ENCODE measurements around the gene MAP2K1.
"Not testable (repeated sequence)": the region's sequence is repeated elsewhere in the genome, so short reads cannot be mapped to it uniquely, and the experiment has no call there.

The MAP2K1 gene

DNA sequence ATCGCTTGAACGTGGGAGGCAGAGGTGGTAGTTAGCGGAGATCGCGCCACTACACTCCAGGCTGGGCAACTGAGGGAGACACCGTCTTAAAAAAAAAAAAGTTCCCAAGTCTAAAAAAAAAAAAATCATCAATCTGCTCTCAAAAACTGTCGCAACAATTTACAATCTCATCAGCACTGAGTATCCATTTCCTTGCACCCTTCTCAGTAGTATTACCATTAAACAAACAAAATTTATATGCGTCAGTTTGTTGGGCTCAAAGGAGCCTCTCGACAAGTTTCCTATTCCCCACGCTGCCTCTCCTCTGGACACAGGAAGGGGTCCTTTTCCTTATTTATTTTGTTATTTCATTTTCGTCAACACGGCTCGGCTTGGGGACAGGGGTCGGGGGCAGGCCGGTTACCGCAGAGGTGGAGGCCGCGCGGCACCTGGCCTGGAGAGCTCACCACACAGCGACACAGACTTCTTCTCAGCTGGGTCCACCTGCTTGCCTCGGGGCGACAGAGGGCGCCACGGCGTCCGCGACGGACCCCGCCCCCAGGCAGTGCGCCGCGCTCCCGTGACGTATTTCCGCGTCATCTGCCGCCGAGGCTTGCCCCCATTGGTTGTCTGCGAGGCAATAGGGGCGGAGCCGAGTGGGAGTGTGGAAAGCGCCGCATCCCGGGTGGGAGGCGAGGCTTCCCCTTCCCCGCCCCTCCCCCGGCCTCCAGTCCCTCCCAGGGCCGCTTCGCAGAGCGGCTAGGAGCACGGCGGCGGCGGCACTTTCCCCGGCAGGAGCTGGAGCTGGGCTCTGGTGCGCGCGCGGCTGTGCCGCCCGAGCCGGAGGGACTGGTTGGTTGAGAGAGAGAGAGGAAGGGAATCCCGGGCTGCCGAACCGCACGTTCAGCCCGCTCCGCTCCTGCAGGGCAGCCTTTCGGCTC is at the start of gene MAP2K1:
Gene MAP2K1, plus strand, starts transcription at position 709 of the 920 bp plus-strand sequence. CDS start 436 bp downstream, outside the sequence.
- peak; percentile 98 for DNase-seq (ENCODE audit: low read depth)

DNA sequence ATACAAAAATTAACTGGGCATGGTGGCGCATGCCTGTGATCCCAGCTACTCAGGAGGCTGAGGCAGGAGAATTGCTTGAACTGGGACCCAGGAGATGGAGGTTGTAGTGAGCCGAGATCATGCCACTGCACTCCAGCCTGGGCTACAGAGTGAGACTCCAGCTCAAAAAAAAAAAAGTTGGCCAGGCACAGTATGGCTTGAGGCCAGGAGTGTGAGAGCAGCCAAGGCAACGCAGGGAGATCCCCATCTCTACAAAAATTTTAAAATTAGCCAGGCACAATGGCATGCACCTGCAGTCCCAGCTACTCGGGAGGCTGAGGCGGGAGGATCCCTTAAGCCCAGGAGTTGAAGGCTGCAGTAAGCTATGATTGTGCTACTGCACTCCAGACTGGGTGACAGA is 38.2 kb upstream of the MAP2K1 start:
- not testable (repeated sequence) for DNase-seq (ENCODE audit: low read depth)

DNA sequence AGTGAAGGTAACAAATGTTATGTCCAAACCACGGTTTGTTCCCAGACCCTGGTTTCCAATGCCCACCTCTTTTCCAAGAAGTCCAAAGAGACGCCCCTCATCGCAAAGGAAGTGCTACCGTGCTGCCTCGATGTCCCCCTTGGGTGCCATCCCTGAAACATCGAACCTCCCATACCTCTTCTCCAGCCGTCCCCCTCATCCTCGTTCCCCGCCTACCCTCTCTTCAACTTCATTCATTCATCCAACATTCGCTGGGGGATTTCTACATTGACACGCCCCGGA is 30.7 kb upstream of the MAP2K1 start:
- DNase-seq (ENCODE audit: low read depth) = no peak

DNA sequence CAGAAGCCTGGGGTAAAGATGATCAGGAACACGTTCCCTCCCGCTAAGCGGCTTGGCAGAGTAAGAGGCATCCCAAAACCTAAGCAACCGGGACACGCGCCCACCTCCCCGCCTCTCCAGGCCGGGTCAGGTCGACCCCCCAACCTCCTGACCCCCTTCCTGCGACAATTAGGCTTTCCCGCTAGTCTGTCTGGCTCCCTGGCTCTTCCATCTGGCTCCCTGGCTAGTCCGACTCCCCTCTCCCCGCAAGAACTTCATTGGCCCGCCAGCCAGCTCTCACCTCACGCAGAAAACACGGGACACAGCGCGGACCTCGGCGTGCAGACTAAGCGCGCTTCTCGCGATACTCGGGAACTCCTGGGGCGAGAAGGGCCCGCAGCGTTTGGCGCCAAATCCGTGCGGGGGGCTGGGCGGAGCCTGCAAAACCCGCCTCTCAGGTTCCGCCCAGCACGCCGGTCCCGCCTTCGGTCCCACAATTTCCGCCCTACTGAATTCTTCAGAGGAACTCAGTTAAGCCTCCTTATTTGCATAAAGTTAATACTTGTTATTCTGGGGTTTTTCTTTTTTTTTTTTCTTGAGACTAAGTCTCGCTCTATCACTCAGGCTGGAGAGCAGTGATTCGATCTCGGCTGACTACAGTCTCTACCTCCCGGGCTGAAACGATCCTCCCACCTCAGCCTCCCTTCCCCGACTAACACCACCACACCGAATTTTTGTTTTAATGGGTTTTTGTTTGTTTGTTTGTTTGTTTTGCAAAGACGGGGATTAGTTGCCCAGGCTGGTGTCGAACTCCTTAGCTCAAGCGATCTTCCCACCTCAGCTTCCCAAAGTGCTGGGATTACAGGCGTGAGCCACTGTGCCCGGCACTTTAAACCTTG is 30.1 kb upstream of the MAP2K1 start, which contains the start of gene TIPIN:
Gene TIPIN, minus strand, starts transcription at position 327 of the 878 bp plus-strand sequence. CDS start 3,738 bp downstream, outside the sequence.
- DNase-seq (ENCODE audit: low read depth) = peak; percentile 96

- DNase-seq (ENCODE audit: low read depth) = no peak
Observed at GRCh38 chr15:66359740-66360139, 27.0 kb upstream of the MAP2K1 start.

- DNase-seq (ENCODE audit: low read depth) = not testable (repeated sequence)
Observed at GRCh38 chr15:66361745-66362460, 24.8 kb upstream of the MAP2K1 start.

- DNase-seq (ENCODE audit: low read depth) = no peak
Observed at GRCh38 chr15:66362776-66363175, 23.9 kb upstream of the MAP2K1 start.

DNA sequence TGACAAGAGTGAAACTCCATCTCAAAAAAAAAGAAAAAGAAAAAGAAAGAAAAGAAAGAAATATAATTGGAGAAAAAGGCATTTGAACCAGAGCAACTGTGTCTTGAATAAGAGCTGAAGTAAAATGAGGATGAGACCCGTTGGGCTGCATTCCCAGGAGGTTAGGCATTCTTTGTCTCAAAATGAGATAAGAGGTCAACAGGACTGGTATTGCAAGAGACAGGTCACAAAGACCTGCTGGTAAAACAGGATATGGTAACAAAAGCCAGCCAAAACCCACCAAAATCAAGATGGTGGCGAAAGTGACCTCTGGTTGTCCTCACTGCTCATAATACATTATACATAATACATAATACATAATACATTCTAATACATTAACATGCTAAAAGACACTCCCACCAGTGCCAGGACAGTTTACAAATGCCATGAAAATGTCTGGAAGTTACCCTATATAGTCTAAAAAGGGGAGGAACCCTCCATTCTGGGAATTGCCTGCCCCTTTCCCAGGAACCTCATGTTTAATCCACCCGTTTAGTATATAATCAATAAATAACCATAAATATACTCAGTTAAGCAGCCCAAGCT is 21.7 kb upstream of the MAP2K1 start:
- DNase-seq (ENCODE audit: low read depth) = no peak

GRCh38 chr15:66369773-66370651 is 16.7 kb upstream of the MAP2K1 start:
- DNase-seq (ENCODE audit: low read depth) = no peak

DNA sequence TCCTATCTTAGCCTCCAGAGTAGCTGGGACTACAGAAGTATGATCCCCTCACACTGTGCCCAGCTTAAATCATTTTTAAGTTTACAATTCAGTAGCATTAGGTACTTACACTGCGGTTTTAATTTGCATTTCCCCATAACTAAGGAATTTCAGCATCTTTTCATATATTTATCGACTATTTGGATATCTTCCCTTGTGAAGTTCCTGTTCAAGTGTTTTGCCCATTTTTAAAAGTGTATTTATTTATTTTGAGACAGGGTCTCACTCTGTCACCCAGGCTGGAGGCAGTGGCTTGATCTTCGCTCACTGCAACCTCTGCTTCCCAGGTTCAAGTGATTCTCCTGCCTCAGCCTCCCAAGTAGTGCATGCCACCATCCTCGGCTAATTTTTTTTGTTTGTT is 12.5 kb upstream of the MAP2K1 start:
- DNase-seq (ENCODE audit: low read depth) = no peak

- DNase-seq (ENCODE audit: low read depth) = no peak
Observed at GRCh38 chr15:66378814-66379430, 7.8 kb upstream of the MAP2K1 start.

GRCh38 chr15:66381376-66381775 is 5.3 kb upstream of the MAP2K1 start:
- DNase-seq (ENCODE audit: low read depth) = not testable (repeated sequence)

- peak; percentile 76 for DNase-seq (ENCODE audit: low read depth)
Observed at GRCh38 chr15:66387163-66388042, 691 bp downstream of the MAP2K1 start.

DNA sequence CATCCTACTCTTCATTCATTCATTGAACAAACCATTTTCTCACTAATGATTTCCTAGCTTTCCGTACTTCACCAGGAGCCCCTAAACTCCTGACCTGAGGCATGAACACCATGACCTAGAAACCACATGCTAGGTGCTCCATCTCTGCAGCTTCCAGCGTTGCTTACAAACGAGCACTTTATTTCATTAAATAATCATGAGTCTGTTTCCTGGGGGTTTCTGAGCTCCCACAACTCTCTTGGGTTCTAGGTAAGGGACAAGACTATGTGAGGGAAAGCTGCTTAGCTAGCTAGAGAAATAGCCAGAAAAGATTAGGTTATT is 1.3 kb downstream of the MAP2K1 start:
- DNase-seq (ENCODE audit: low read depth) = no peak

- no peak for DNase-seq (ENCODE audit: low read depth)
Observed at GRCh38 chr15:66388576-66388975, 1.9 kb downstream of the MAP2K1 start.

DNA sequence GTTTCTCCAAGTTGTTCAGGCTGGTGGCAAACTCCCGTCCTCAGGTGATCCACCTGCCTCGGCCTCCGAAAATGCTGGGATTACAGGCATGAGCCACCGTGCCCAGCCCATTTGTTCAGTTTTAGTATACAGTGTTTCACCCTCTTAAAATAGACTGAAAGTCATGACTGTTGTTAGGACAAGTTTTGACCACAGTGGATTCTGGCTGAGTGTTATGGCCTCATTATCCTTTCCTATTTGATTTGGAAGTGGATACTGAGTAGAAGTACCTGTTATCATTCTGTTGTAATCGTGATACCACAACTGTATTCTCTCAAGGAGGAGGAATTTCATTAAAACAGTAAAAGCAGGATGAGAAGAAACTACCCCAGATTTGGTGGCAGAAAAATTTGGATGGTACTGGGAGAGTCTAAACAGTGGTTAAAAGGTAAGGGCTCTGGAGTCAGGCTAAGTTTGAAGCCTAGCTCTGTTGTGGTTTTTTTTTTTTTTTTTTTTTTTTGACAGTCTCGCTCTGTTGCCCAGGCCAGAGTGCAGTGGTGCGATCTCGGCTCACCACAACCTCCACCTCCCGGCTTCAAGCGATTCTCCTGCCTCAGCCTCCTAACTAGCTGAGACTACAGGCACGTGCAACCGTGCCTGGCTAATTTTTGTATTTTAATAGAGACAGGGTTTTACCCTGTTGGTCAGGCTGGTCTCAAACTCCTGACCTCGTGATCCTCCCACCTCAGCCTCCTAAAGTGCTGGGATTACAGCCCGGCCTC is 2.6 kb downstream of the MAP2K1 start:
- DNase-seq (ENCODE audit: low read depth) = no peak

GRCh38 chr15:66389859-66390381 is 3.2 kb downstream of the MAP2K1 start:
- no peak for DNase-seq (ENCODE audit: low read depth)

- no peak for DNase-seq (ENCODE audit: low read depth)
Observed at GRCh38 chr15:66390678-66391077, 4.0 kb downstream of the MAP2K1 start.

All from activated T-helper 9 cell treated with anti-CD3 and anti-CD28 coated beads, Interleukin-2, amount 50 U/mL, for 16 hours (primary cell).